NCI-H1694 treated with DMSO at 0.1 percent for 48 hours (cell line): ENCODE measurements around the gene TM2D3.

Experiments used
- DNase-seq: peaks from one replicate; lab custom pipeline; 2025; lab: John Stamatoyannopoulos, UW

TM2D3 gene

GRCh38 chr15:101652098-101652785, at the start of gene TM2D3:
Gene TM2D3 (minus strand): TSS chr15:101652381. CDS start chr15:101652361, 20 bp downstream.
- DNase-seq: peak; percentile 80

DNA sequence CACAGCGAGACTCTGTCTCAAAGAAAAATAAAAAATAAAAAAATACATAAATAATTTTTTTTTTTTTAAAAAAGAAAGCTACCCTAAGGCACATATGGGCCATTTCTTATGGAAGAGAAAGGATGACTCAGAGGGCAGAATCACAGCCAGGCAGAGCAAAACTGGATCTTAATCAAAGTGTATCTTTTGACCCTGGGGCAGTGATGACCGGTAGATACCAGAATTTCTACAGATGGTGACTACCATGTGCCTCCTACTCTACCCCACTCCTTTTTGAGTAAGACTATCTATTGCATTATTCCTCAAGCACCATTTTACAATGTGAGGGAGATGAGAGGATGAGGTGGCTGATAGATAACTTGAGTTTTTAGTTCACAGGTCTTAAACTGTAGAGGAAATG, 46.1 kb upstream of the TM2D3 start:
- DNase-seq: no peak

GRCh38 chr15:101697488-101697887, 45.3 kb upstream of the TM2D3 start:
- no peak for DNase-seq

- DNase-seq: no peak
Observed at GRCh38 chr15:101696829-101697228, 44.6 kb upstream of the TM2D3 start.

- no peak for DNase-seq
Observed at GRCh38 chr15:101694261-101694660, 42.1 kb upstream of the TM2D3 start.

DNA sequence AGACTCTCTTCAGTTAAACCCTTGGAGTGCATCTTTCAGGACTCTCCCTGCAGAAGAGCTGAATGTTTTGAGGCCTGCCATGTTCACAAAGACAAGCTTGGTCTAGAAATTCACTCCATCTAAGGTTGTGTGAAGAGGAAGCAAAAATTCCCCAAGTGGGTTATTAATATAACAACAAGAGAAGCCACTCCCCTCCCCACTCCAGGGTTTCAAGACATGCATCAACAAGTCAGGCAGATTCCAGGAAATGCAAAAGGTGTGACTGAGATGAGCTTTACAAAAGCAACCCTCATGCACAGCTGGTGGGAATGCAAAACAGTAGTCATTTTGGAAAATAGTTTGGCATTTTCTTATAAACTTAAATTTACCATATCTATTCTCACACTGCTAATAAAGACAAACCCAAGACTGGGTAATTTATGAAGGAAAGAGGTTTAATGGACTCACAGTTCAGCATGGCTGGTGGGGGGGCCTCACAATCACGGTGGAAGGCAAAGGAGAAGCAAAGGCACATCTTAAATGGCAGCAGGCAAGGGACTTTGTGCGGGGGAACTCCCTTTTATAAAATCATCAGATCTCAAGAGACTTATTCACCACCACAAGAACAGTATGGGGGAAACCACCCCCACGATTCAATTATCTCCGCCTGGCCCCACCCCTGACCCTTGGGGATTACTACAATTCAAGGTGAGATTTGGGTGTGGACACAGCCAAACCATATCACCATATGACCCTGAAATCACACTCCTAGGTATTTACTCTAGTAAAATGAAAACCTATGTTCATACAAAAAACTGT, 40.8 kb upstream of the TM2D3 start:
- DNase-seq: no peak

DNA sequence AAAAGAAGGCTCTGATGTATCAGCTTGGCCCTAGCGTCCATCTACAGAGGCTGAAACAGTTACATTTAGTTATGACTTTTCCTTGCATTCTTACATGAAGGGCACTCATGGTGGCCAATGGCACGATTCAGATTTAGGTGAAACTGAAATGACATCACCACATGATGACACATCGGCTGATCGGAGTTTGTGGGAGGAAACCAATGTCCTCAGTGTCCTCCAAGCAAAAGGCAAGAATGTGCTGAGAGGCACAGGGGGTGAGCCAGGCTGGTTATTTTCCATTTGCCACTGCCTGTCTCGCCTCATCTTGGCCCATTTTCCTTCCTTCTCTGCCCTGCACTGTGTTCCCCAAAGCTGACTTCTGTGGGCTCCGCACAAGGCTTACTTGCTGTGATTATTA, 37.7 kb upstream of the TM2D3 start:
- DNase-seq: no peak

GRCh38 chr15:101686718-101687117, 34.5 kb upstream of the TM2D3 start:
- no peak for DNase-seq

GRCh38 chr15:101684877-101685276, 32.7 kb upstream of the TM2D3 start:
- DNase-seq: no peak

- DNase-seq: no peak
Observed at GRCh38 chr15:101684384-101684783, 32.2 kb upstream of the TM2D3 start.

- DNase-seq: no peak
Observed at GRCh38 chr15:101679806-101680205, 27.6 kb upstream of the TM2D3 start.

- DNase-seq: peak; percentile 78
Observed at GRCh38 chr15:101676921-101677329, 24.7 kb upstream of the TM2D3 start.

DNA sequence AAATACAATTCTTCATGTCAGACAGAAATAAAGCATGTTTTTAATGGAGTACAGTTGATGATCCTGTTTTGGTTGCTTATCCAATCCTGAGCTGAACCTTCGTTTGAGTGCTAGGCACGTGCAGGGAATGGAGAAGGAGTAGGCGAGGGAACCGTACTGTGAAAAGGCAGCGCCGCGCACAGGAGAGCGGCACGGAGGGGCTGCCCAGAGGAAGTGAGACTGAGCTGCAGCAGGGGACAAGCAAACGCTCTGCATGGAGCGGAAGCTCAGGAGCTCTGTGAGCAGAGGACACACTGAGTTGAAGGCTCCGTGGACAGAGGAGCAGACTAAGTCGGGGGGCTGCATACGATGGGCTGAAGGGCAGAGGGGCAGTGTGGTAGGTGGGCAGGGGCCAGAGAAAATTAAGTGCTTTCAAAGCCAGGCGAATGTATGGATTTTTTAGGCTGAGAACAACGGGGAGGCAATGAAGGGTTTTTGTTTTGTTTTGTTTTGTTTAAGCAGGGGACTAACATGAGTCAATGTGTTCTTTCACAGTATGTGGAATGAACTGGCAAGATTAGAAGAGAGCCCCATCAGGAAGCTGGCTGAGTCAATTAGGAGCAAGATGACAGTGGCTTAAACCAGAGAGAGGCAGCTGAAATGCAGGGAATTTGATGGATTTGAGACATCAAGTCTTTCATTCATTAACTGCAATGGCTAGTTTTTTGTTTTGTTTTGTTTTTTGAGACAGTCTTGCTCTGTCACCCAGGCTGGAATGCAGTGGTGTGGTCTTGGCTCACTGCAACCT, 23.8 kb upstream of the TM2D3 start:
- no peak for DNase-seq

DNA sequence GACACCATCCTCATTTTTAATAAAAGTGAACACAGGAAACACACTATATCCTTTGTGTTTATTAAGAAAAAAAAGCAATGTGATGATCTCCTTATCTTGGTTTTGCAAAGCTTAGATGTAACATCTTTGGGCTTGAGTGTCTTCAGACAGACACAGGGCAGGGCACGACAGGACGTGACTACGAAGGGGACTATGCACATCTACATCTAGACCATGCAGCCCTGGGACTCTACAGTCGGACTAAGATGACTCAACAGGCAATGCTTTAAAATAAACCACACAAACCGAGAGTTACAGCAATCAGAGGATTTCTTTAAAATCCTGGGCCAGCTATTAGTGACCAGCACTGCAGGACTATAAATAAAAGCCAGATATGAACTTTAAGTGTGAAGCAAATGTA, 22.8 kb upstream of the TM2D3 start:
- DNase-seq: no peak

- no peak for DNase-seq
Observed at GRCh38 chr15:101672298-101672697, 20.1 kb upstream of the TM2D3 start.

DNA sequence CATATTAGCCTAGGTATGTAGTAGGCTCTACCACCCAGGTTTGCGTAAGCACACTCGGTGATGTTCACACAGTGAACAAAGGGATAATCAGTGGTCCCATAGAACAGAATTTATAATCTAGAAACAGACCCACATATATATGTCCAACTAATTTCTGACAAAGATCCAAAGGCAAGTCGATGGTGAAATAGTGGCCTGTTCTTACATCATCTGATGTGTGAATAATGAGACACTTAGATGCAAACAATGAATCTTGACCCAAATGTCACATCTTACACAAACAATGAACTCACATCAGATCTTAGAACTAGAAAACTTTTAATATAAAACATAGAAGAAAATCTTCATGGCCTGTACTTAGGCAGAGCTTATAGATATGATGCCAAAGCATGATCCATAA, 17.6 kb upstream of the TM2D3 start:
- no peak for DNase-seq

GRCh38 chr15:101667881-101668280, 15.7 kb upstream of the TM2D3 start:
- no peak for DNase-seq

DNA sequence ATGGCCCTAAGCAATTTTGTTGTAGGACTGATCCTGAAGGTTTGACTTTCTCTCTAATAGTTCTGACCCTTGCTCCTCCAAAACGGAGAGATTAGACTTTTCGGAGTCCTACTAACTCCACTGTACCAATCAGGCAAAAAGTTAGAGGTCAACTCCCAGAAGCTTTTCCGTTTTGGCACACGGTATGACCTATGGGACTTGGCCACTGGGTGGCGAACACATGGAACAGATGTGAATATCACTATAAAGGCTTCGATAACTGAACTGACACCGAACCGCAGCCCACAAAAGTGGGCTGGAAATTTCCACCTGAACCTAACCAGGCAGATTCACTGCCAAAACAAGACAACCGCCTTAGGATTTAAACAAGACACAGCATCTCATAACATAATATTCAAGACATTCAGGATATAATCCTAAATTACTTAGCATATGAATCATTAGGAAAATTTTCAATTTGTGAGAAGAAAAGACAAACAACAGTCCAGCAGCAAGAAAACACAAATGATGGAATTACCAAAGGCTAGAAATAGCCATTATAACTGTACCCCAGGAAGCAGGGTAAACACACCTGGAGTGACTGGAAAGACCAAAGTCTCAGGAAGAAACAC, 12.2 kb upstream of the TM2D3 start:
- DNase-seq: no peak

DNA sequence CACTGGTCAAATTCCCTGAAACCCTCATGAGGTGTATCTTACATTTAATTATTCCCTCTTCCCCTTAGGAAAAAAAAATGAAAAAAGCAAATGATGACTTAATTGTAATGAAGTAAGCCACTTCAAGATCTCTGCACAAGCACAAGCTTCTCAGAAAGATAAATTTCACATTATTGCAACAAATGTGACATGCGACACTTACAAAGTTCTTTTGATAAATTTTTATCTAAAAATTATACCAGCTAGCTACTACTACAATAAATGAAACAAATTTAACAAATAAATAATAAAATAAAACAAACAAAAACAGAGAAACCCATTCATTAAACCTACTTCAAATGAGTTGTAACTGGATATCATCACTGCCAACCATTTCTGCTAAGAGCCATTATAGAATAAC, 10.0 kb upstream of the TM2D3 start:
- DNase-seq: no peak

- DNase-seq: no peak
Observed at GRCh38 chr15:101660005-101660404, 7.8 kb upstream of the TM2D3 start.

DNA sequence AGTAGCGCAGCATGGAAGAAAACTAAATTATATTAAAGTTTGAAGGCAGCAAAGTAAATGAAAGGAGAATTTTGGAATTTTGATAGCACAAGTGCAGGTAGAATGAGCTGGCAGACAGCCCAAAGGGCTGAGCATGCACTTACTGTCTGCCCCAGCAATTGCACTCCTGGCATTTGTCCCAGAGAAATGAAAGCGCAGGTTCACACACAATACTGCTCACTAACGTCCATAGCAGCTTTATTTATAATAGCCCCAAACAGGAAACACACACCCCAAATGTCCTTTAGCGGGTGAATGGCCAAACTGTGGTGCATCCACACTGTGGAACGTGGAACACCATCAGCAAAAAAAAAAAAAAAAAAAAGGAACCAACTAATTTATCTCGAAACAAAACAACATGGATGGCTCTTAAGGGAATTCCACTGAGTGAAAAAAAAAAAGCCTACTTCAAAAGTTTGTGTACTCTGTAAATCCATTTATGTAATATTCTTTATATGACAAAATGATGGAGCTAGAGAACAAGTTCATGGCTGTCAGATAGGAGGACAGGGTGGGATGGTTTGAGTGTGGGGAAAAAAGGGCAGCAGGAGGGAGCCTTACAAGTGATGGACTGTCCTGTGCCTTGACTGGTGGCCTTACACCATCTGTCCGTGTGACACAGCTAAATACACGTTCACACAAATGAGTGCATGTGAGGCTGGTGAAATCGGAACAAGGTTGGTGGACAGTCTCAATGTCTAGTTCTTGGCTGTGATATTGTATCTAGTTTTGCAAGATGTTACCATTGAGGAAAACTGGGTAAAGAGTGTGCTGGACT, 6.0 kb upstream of the TM2D3 start:
- peak; percentile 19 for DNase-seq
